Breast epithelium (tissue), 3 donors: ENCODE measurements around the gene SLC35C1.

Experiments used
- POLR2A ChIP-seq: fragments of 450-650 bp; IDR thresholded peaks from one replicate; pipeline ENCODE4 v1.6.1; 2016; ENCODE audit warnings: antibody characterized with exemption, mild to moderate bottlenecking, moderate library complexity
- POLR2AphosphoS5 ChIP-seq, 3 donors: sonication (generic); formaldehyde crosslinking; IDR thresholded peaks; one replicate each; pipeline ENCODE4 v1.6.1; 2017; ENCODE audit warnings: antibody characterized with exemption in 3 of 3
- TF ChIP-seq, protein P1 (sequence below), 3 donors: fragments of 450-650 bp; IDR thresholded peaks; one replicate each; pipeline ENCODE4 v1.5.1; 2016 to 2017; ENCODE audit warnings: antibody characterized with exemption in 3 of 3, mild to moderate bottlenecking in 3 of 3, moderate library complexity in 3 of 3

DNA sequence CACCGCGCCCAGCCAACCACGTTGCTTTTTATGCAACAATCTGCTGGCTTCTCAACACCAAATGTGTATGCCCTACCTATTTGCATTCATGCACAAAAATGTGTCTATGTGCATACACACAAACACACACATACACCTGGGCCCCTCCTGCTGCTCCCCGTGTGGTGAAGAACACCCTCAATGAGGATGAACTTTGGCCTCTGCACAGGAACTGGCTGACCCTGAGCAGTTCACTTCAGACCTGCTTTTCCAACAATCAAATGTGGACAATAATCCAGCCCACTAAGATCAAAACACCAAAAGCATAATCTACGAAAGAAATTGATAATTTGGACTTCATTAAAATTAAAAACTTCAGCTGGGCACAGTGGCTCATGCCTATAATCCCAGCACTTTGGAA, 25.3 kb upstream of the SLC35C1 start:
- TF ChIP-seq POLR2A (no peak), POLR2AphosphoS5 (IDR thresholded peaks at IDR 0.05) (no peak)
- TF ChIP-seq, protein P1, sequence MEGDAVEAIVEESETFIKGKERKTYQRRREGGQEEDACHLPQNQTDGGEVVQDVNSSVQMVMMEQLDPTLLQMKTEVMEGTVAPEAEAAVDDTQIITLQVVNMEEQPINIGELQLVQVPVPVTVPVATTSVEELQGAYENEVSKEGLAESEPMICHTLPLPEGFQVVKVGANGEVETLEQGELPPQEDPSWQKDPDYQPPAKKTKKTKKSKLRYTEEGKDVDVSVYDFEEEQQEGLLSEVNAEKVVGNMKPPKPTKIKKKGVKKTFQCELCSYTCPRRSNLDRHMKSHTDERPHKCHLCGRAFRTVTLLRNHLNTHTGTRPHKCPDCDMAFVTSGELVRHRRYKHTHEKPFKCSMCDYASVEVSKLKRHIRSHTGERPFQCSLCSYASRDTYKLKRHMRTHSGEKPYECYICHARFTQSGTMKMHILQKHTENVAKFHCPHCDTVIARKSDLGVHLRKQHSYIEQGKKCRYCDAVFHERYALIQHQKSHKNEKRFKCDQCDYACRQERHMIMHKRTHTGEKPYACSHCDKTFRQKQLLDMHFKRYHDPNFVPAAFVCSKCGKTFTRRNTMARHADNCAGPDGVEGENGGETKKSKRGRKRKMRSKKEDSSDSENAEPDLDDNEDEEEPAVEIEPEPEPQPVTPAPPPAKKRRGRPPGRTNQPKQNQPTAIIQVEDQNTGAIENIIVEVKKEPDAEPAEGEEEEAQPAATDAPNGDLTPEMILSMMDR (IDR thresholded peaks at IDR 0.05), result no peak
